Right ventricle myocardium superior (tissue), 1 donor: ENCODE data around the gene BPIFA2. TPM values are rescaled to one million over a fixed set of nuclear protein-coding genes. Genes with fewer than 3 reads are reported as not detected.

ENCODE experiments used
- ATAC-seq: fragments of 200-7000 bp; cut with Tn5 transposase; one replicate; pipeline ENCODE4 v1.9.1; 2020; ENCODE audit warnings: mild to moderate bottlenecking; ENCODE audit not compliant: poor library complexity
- DNase-seq: peaks from one replicate; pipeline ENCODE4 v3.0.0-alpha.2; 2020
- intact Hi-C: fragments of 100-400 bp; cut with DNase I; formaldehyde crosslinking; loops from one replicate; pipeline ENCODE4 v1.11.2; 2022
- total RNA-seq: library from RNA; stranded (reverse); fragmentation: NEBNext Ultra II Directional; extraction: Animal tissue kit (Norgen Biotek cat#: 25700); gene quantifications from one replicate; pipeline ENCODE4 v1.2.1, GENCODE V29; 2021
- donor health status: DM: no; HTN: yes; CAD: no; lungs with severe emphysema.

Gene BPIFA2
- total RNA-seq, 1 donor from 2014 or later: not detected

- ATAC-seq (no peak), DNase-seq (no peak)
- intact Hi-C loops: no loop called here
These were observed 9.1 kb upstream of the BPIFA2 start for GRCh38 chr20:33158637-33159385.

GRCh38 chr20:33159713-33160112 is 8.2 kb upstream of the BPIFA2 start:
- ATAC-seq: no peak
- intact Hi-C loops: no loop called here

GRCh38 chr20:33160681-33161080 is 7.3 kb upstream of the BPIFA2 start:
- ATAC-seq (no peak), DNase-seq (no peak)
- intact Hi-C loops: no loop called here

More at GRCh38 chr20:33159713-33160112, 8.2 kb upstream of the BPIFA2 start:
- no peak for DNase-seq

DNA sequence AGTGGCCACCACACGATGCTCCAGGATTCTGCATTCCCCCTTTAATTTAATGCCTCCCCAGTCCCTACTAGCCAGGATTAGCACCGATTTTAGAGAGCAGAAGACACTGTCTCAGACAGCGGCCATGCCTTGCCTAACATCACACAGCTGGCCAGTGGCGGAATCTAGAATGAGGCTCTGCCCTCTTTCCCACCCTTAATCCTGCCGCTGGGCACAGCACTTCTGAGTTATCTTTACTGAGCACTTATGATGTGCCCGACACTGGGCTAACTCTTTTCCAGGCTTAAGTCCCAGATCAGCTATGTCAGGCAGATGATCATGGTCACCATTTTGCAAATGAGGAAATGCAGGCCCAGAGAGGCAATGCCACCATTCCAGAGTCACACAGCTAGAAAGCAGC is 5.6 kb upstream of the BPIFA2 start:
- DNase-seq (no peak), ATAC-seq (no peak)
- intact Hi-C loops: no loop called here

GRCh38 chr20:33162753-33163152 is 5.2 kb upstream of the BPIFA2 start:
- ATAC-seq: no peak
- intact Hi-C loops: no loop called here
- DNase-seq: no peak

GRCh38 chr20:33163856-33164762 is 3.9 kb upstream of the BPIFA2 start:
- DNase-seq (no peak), ATAC-seq (no peak)
- intact Hi-C loops: no loop called here

- intact Hi-C loops: no loop called here
- ATAC-seq (no peak), DNase-seq (no peak)
These were observed 3.2 kb upstream of the BPIFA2 start for GRCh38 chr20:33164763-33165095.

DNA sequence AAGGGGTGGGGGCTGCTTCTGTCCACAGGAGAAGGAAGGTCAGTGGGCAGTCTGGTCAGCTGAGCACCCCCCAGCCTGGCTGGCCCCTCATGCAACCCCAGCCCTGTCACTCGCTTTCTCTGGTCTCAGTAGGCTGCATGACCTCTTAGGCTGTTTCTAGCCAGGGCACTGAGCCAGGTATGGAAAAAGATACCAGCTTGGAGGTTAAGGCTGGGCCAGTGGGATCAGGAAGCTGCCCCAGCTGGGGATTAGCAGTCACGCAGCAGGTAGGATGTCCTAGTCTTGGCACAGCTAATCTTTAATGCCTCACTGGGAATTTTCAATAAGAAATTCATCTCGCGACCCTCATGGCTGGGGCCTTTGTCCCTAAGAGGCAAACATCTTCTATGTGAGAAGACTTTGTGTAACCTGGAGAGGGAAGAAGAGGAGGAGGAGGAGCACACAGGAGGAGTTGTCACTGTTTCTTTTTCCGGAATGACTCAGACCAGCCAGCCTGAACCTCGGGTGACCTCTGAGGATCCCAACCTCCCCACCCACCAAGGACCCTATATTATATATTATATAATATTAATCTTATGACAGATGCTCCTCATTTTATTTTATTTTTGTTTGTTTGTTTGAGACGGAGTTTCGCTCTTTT is 2.4 kb upstream of the BPIFA2 start:
- DNase-seq: no peak
- no peak for ATAC-seq
- intact Hi-C loops: no loop called here

DNA sequence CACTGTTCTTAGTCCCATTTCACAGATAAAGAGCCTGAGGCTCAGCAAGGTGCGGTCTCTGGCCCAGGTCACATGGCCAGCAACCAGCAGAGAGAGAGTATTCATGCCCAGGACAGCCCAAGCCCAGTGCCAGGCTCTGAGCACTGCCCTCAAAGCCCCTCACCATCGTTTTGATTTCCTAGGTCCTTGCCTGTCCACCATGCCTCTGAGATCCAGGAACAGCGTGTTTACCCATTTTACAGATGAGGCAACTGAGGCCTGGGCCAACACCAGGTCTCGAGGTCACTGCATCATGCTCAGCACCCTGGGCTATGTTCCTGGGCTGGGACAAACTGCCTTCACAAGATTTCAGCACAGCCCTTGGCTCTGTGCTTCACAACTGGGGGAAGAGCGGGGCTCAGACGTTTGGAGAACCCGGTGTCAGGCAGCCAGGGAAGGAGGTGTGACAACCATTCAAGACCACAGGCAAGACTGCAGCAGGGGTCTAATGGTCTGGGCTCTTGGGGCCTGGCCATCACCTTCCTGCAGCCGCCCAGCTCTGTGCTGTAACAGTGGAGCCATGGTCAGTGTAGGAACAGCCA is 1.3 kb upstream of the BPIFA2 start:
- ATAC-seq (no peak), DNase-seq (no peak)
- intact Hi-C loops: no loop called here

GRCh38 chr20:33169176-33169794 is 1.3 kb downstream of the BPIFA2 start:
- DNase-seq (no peak), ATAC-seq (no peak)
- intact Hi-C loops: no loop called here

- no peak for DNase-seq
- no peak for ATAC-seq
- intact Hi-C loops: no loop called here
These were observed 4.8 kb downstream of the BPIFA2 start for GRCh38 chr20:33172781-33173180.

DNA sequence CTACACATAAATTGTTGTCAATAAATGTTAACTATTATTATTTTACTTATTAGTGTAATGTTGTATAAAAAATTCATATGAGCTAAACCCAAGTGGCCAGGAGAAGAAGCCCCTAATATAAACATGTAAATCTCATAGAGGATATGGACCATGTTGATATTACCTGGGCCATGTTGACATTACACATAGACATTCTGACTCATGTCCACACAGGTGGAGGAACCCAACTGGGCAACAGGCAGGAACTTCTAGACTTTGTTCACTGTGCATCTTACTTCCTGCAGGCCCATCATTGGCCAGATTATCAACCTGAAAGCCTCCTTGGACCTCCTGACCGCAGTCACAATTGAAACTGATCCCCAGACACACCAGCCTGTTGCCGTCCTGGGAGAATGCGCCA is 7.2 kb downstream of the BPIFA2 start:
- DNase-seq: no peak

GRCh38 chr20:33176101-33176500 is 8.1 kb downstream of the BPIFA2 start:
- ATAC-seq (no peak), DNase-seq (no peak)
- intact Hi-C loops: no loop called here

More for the DNA sequence above, 7.2 kb downstream of the BPIFA2 start:
- ATAC-seq: no peak
- intact Hi-C loops: no loop called here

DNA sequence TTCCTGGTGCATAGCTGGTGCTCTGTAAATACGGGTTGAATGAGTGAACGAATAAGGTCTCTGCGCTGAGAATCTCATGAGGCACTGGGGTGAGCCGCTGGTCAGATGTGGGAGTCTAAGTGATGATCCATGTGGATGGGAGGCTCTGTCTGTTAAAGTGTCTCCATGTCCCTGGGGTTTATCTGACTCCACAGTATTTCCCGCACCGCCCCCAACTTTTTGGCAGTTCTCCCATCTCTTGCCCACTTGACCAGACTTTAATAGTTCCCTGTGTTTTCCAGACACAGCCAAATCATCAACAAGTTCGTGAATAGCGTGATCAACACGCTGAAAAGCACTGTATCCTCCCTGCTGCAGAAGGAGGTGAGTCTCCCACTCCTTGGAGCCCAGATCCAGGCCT is 9.9 kb downstream of the BPIFA2 start:
- intact Hi-C loops: no loop called here
- DNase-seq (no peak), ATAC-seq (no peak)

DNA sequence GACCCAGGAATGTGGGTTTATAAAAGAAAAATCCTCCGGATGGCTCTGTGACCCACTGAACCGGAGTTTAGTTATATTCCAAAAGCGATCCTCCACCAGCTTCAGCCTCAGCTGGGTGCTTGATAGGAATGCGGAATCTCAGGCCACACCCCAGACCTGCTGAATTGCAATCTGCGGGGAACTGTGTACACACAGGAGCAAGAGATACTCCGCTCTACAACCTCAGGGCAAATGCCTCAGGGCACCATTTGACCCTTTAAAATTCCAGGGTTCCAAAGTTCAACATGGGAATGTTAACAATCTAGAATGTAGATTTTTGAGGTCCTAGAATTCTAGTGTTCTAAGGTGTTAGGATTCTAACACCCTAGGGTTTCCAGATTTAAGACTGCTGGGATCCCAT is 10.8 kb downstream of the BPIFA2 start:
- intact Hi-C loops: no loop called here
- no peak for ATAC-seq
- DNase-seq: no peak

GRCh38 chr20:33180169-33180568 is 12.2 kb downstream of the BPIFA2 start:
- DNase-seq (no peak), ATAC-seq (no peak)
- intact Hi-C loops: no loop called here

GRCh38 chr20:33181482-33182093 is 13.6 kb downstream of the BPIFA2 start:
- DNase-seq (no peak), ATAC-seq (no peak)
- intact Hi-C loops: no loop called here

- ATAC-seq (no peak), DNase-seq (no peak)
- intact Hi-C loops: no loop called here
These were observed 15.4 kb downstream of the BPIFA2 start for GRCh38 chr20:33183312-33183711.
